LNCaP clone FGC (cell line): ENCODE measurements around the gene ESR2.

Experiments used
- DNase-seq: peaks from one replicate; pipeline ENCODE4 v3.0.0-alpha.2; 2011; ENCODE audit warnings: low read depth
- H3K4me3 ChIP-seq: 2 replicates; pipeline ENCODE4 v1.5.1; 2011; ENCODE audit warnings: mild to moderate bottlenecking, low read depth, low read length, control low read depth
- TF ChIP-seq, protein P1 (sequence below): IDR thresholded peaks from 2 replicates; pipeline ENCODE4 v1.5.1; 2012; ENCODE audit warnings: mild to moderate bottlenecking; ENCODE audit not compliant: control insufficient read depth, insufficient read depth; ENCODE audit errors: extremely low read depth

The ESR2 gene

DNA sequence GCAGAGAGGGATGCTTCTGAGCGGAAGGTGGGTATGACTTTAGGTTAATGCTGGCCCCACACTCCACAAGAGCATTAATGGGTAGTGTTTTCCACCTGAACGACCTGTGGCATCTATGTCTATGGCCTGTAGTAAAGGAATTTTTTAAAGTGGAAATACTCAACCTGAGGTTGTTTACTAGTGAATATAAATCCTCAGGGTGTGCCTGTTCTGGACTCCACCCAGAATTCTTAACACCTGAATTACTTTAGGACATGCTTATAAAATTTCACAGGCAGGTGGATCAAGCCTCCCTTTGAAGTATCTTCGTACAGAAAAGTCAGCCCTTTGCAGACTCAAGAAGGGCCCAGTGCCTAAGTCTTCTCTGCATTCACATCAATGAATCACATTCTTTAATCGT, 196.1 kb downstream of the ESR2 start:
- no peak overlapping the region for H3K4me3 ChIP-seq
- TF ChIP-seq, protein P1, sequence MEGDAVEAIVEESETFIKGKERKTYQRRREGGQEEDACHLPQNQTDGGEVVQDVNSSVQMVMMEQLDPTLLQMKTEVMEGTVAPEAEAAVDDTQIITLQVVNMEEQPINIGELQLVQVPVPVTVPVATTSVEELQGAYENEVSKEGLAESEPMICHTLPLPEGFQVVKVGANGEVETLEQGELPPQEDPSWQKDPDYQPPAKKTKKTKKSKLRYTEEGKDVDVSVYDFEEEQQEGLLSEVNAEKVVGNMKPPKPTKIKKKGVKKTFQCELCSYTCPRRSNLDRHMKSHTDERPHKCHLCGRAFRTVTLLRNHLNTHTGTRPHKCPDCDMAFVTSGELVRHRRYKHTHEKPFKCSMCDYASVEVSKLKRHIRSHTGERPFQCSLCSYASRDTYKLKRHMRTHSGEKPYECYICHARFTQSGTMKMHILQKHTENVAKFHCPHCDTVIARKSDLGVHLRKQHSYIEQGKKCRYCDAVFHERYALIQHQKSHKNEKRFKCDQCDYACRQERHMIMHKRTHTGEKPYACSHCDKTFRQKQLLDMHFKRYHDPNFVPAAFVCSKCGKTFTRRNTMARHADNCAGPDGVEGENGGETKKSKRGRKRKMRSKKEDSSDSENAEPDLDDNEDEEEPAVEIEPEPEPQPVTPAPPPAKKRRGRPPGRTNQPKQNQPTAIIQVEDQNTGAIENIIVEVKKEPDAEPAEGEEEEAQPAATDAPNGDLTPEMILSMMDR, result no peak
- DNase-seq, result no peak

DNA sequence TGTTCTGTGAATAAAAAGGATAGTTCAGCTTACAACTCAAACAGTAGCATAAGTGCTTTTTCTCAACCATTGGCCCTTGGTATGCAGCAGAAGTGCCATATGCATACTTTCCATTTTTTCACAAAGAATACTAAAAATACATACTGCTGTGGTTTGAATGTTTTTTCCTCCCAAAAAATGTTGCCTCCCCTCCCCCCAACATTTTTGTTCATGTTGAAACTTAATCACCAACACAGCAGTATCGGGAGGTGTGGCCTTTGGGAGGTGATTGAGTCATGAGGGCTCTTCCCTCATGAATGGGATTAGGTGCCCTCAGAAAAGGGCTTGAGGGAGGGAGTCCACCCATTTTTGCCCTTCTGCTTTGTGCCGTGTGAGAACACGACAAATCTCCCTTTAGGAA, 198.6 kb downstream of the ESR2 start:
- no peak overlapping the region for H3K4me3 ChIP-seq
- DNase-seq, result no peak
- TF ChIP-seq, protein P1, result no peak

DNA sequence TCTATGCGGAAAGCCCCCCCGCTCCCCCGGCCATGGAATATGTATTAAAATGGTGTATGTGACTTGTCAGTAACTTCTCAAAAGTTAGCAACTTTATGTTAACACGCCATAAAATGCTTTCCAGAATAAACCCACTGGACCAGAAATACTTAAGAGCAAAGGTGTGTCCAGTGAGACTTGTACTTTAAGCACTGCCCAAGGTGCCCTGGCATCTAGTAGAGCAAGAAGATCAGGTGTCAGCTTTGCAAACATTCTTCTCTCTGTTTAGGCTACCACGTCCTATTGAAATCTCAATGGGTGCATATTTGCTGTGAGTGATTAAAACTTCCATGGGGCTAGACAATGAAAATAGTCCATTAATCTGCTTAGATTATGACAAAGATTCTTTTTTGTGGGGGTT, 201.2 kb downstream of the ESR2 start:
- peak; percentile 64 for DNase-seq
- no peak overlapping the region for H3K4me3 ChIP-seq
- TF ChIP-seq, protein P1, result no peak

DNA sequence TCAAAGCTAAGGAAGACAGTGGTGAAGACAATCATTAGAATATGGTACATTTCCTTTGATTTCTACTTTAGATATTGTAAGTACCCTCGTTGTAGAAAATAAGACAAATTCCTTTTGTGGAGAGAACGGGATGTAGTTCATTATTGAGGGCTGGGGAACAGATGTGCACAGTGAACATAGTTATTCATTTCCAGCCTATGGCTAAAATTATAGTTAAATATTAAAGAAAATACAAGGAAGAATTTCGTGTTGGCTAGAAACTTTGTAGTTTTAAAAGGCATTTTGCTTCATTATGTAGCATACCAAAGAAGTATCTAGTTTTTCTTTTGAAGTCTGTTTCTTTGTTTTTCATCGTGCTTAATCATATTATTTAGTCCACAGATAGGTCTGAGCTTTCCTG, 201.8 kb downstream of the ESR2 start:
- TF ChIP-seq, protein P1, result no peak
- DNase-seq, result no peak
- H3K4me3 ChIP-seq, result no peak overlapping the region

DNA sequence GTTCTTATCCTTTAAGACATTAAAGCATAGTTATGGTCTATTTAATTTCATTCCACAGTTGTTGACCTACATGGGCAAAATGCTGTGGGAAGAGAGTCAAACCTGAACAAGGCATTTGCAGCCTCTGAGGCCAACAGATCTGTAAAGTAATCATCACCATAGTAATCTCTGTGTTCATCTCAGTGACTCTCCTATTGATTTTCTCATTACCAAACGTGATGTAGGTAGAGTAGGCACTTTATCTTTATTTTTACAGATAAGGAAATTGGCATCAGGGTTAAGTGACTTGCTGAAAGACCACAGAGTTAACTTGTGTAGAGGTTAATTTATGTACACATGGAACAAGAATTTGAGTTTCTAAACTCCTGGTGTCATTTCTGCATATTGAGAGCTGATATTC, 203.0 kb downstream of the ESR2 start:
- no peak for DNase-seq
- no peak overlapping the region for H3K4me3 ChIP-seq
- TF ChIP-seq, protein P1, result no peak

DNA sequence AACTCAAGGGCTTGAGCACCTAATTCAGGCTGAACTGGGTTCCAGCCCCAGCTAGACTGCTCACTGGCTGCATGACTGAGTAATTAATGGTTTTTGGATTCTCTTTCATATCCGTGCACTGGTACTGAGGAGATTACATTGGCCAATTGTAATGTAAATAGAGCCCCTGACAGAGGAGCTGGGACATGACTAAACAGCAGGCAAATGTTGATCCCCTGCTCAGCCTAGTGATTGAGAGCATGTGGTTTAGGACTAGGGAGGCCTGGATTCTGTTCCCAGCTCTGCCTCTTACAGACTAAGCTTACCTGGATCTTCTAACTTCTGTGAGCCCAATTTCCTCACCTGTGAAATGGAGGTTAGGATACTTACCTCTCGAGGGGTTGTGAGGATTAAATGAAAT, 204.3 kb downstream of the ESR2 start:
- no peak overlapping the region for H3K4me3 ChIP-seq
- TF ChIP-seq, protein P1, result no peak
- DNase-seq, result no peak

DNA sequence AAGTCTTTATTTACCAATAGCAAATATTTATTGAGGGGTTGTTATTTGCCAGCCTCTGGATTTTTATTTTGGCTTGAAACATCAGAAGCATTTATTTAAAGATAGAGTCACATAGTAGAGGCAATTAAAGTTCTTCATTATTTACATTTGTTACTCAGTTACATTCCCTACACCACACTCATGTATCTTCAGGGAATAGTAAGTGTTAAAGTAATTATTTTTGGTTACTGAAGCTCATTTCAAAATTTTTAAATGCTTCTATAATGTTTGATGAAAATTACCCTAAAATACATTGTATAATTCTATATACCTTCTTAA, 205.6 kb downstream of the ESR2 start:
- TF ChIP-seq, protein P1, result no peak
- H3K4me3 ChIP-seq, result no peak overlapping the region
- peak; percentile 69 for DNase-seq
